Loucy (cell line): ENCODE data around the gene OR10J4.

Experiments
- H2AFZ ChIP-seq: fragments of 200-600 bp; sonication (generic); 2 replicates; pipeline ENCODE4 v1.6.0; 2016; ENCODE audit warnings: antibody characterized with exemption, mild to moderate bottlenecking, low read length, moderate library complexity
- H3F3A ChIP-seq: fragments of 200-600 bp; 2 replicates; pipeline ENCODE4 v1.6.0; 2016; ENCODE audit warnings: antibody characterized with exemption, low read depth, mild to moderate bottlenecking
- H3K27me3 ChIP-seq: fragments of 200-600 bp; sonication (generic); 2 replicates; pipeline ENCODE4 v1.6.1; 2014; ENCODE audit warnings: low read length, mild to moderate bottlenecking; ENCODE audit not compliant: insufficient read depth, poor library complexity, severe bottlenecking
- H3K36me3 ChIP-seq: fragments of 200-600 bp; sonication (generic); 2 replicates; pipeline ENCODE4 v1.6.1; 2016; ENCODE audit warnings: low read length; ENCODE audit not compliant: insufficient read depth
- H3K4me1 ChIP-seq: fragments of 200-600 bp; sonication (generic); 2 replicates; pipeline ENCODE4 v1.5.1; 2014; ENCODE audit warnings: low read length, mild to moderate bottlenecking; ENCODE audit not compliant: insufficient read depth, poor library complexity, severe bottlenecking
- H3K4me2 ChIP-seq: fragments of 200-600 bp; sonication (generic); 2 replicates; pipeline ENCODE4 v1.6.0; 2014; ENCODE audit warnings: antibody characterized with exemption, low read length, low read depth, mild to moderate bottlenecking; ENCODE audit not compliant: poor library complexity, severe bottlenecking
- H3K4me3 ChIP-seq: fragments of 200-600 bp; sonication (generic); 2 replicates; pipeline ENCODE4 v1.5.1; 2014; ENCODE audit warnings: low read length, mild to moderate bottlenecking, mixed read lengths; ENCODE audit not compliant: poor library complexity, severe bottlenecking
- H3K79me2 ChIP-seq: fragments of 200-600 bp; sonication (generic); 2 replicates; pipeline ENCODE4 v1.6.1; 2014; ENCODE audit warnings: low read length; ENCODE audit not compliant: insufficient read depth
- H3K9ac ChIP-seq: fragments of 200-600 bp; sonication (generic); 2 replicates; pipeline ENCODE4 v1.6.0; 2014; ENCODE audit warnings: mild to moderate bottlenecking, low read depth, low read length, moderate library complexity; ENCODE audit not compliant: poor library complexity, severe bottlenecking
- H3K9me2 ChIP-seq: fragments of 200-600 bp; sonication (generic); replicated peaks from 2 replicates; pipeline ENCODE4 v1.6.1; 2016; ENCODE audit warnings: low read depth, low read length, mixed read lengths
- H3K9me3 ChIP-seq: fragments of 200-600 bp; sonication (generic); 2 replicates; pipeline ENCODE4 v1.6.1; 2014; ENCODE audit warnings: mild to moderate bottlenecking, antibody characterized with exemption, low read length, low read depth; ENCODE audit not compliant: insufficient read depth
- H4K20me1 ChIP-seq: fragments of 200-600 bp; sonication (generic); 2 replicates; pipeline ENCODE4 v1.6.0; 2014; ENCODE audit warnings: antibody characterized with exemption, low read length, mild to moderate bottlenecking; ENCODE audit not compliant: insufficient read depth, poor library complexity, severe bottlenecking
- CTCF ChIP-seq: fragments of 200-600 bp; sonication (generic); conservative IDR thresholded peaks from 2 replicates; pipeline ENCODE4 v1.5.1; 2014; ENCODE audit warnings: mild to moderate bottlenecking, antibody characterized with exemption, low read length
- EZH2phosphoT487 ChIP-seq: fragments of 200-600 bp; IDR thresholded peaks from 2 replicates; pipeline ENCODE4 v1.6.1; 2018; ENCODE audit warnings: antibody characterized with exemption, mild to moderate bottlenecking, moderate library complexity, borderline replicate concordance

OR10J4 gene

DNA sequence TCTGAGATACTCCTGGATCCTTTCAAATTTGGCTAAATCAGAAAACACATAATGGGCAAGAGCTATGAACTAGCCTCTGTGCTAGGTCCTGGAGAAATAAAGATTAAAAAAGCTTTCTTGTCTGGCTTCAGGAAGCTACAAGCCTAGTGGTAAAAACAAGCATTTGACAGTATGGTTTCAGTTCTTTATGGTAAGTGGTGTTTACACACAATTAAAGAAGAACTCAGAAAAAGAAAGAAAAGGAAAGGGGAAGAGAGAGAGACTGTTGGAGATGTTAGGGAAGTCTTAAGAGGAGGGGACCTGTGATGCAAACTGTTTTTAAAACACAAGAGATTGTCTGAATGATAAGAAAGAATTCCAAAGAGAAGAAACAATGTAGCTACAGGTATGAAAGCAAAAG lies 9.4 kb downstream of the OR10J4 start:
- Histone ChIP-seq H3K27me3 (no peaks in the 10 kb centered on the region), H4K20me1 (no peaks in the 10 kb centered on the region), H3K4me3 (no peak overlapping the region), H3K9me3 (no peaks in the 10 kb centered on the region), H3K9me2 (no peaks in the 10 kb centered on the region), H3K9ac (no peak overlapping the region), H3K4me1 (no peaks in the 10 kb centered on the region), H3K4me2 (no peak overlapping the region), H3F3A (no peaks in the 10 kb centered on the region), H2AFZ (no peak overlapping the region), H3K36me3 (no peaks in the 10 kb centered on the region), H3K79me2 (no peaks in the 10 kb centered on the region)
- TF ChIP-seq CTCF (no peak), EZH2phosphoT487 (no peak)

GRCh38 chr1:159442428-159442827 lies 10.4 kb downstream of the OR10J4 start:
- no peak overlapping the region for H3K4me2 ChIP-seq
- no peak overlapping the region for H2AFZ ChIP-seq
- no peaks in the 10 kb centered on the region for H3K36me3 ChIP-seq
- H3K27me3 ChIP-seq, result no peaks in the 10 kb centered on the region
- no peak overlapping the region for H3K9ac ChIP-seq
- H3K4me1 ChIP-seq, result no peaks in the 10 kb centered on the region
- no peaks in the 10 kb centered on the region for H3K9me2 ChIP-seq
- no peaks in the 10 kb centered on the region for H3F3A ChIP-seq
- H4K20me1 ChIP-seq, result no peaks in the 10 kb centered on the region
- H3K79me2 ChIP-seq, result no peaks in the 10 kb centered on the region
- H3K9me3 ChIP-seq, result no peaks in the 10 kb centered on the region
- TF ChIP-seq CTCF, result no peak
- TF ChIP-seq EZH2phosphoT487, result no peak
- H3K4me3 ChIP-seq, result no peak overlapping the region

GRCh38 chr1:159443066-159443750 lies 11.2 kb downstream of the OR10J4 start:
- Histone ChIP-seq H3K79me2 (no peaks in the 10 kb centered on the region), H3K9ac (no peak overlapping the region), H3K36me3 (no peaks in the 10 kb centered on the region), H3K27me3 (no peaks in the 10 kb centered on the region), H3F3A (no peaks in the 10 kb centered on the region), H4K20me1 (no peaks in the 10 kb centered on the region), H3K9me2 (no peaks in the 10 kb centered on the region), H3K9me3 (no peaks in the 10 kb centered on the region), H2AFZ (no peak overlapping the region), H3K4me2 (no peak overlapping the region), H3K4me1 (no peaks in the 10 kb centered on the region), H3K4me3 (no peak overlapping the region)
- TF ChIP-seq CTCF, result no peak
- no peak for TF ChIP-seq EZH2phosphoT487
